ENCODE measurements around the gene PELI2. TPM values are rescaled to one million over a fixed set of nuclear protein-coding genes. Genes with fewer than 3 reads are reported as not detected.

PELI2 gene
- total RNA-seq, 1 donor from 2014 or later = 33.7 TPM

GRCh38 chr14:56310643-56311042 lies 192.4 kb downstream of the PELI2 start:
- Mint-ChIP-seq H3K9me3 (no peaks in the 10 kb centered on the region), H3K27ac (no peak overlapping the region), H3K36me3 (no peaks in the 10 kb centered on the region), H3K27me3 (no peaks in the 10 kb centered on the region), H3K4me1 (ENCODE audit: unreplicated experiment) (no peaks in the 10 kb centered on the region), H3K4me3 (no peak overlapping the region)
- TF ChIP-seq, protein P1, sequence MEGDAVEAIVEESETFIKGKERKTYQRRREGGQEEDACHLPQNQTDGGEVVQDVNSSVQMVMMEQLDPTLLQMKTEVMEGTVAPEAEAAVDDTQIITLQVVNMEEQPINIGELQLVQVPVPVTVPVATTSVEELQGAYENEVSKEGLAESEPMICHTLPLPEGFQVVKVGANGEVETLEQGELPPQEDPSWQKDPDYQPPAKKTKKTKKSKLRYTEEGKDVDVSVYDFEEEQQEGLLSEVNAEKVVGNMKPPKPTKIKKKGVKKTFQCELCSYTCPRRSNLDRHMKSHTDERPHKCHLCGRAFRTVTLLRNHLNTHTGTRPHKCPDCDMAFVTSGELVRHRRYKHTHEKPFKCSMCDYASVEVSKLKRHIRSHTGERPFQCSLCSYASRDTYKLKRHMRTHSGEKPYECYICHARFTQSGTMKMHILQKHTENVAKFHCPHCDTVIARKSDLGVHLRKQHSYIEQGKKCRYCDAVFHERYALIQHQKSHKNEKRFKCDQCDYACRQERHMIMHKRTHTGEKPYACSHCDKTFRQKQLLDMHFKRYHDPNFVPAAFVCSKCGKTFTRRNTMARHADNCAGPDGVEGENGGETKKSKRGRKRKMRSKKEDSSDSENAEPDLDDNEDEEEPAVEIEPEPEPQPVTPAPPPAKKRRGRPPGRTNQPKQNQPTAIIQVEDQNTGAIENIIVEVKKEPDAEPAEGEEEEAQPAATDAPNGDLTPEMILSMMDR (conservative IDR thresholded peaks at IDR 0.05) = no peak
- no peak for DNase-seq (ENCODE audit: extremely low spot score, unreplicated experiment)

GRCh38 chr14:56313789-56314188 lies 195.6 kb downstream of the PELI2 start:
- no peak overlapping the region for H3K27ac Mint-ChIP-seq
- TF ChIP-seq, protein P1 (conservative IDR thresholded peaks at IDR 0.05) = no peak
- H3K36me3 Mint-ChIP-seq = no peaks in the 10 kb centered on the region
- H3K27me3 Mint-ChIP-seq = no peaks in the 10 kb centered on the region
- no peaks in the 10 kb centered on the region for H3K9me3 Mint-ChIP-seq
- H3K4me3 Mint-ChIP-seq = no peak overlapping the region
- no peak for DNase-seq (ENCODE audit: extremely low spot score, unreplicated experiment)
- H3K4me1 Mint-ChIP-seq (ENCODE audit: unreplicated experiment) = no peaks in the 10 kb centered on the region

DNA sequence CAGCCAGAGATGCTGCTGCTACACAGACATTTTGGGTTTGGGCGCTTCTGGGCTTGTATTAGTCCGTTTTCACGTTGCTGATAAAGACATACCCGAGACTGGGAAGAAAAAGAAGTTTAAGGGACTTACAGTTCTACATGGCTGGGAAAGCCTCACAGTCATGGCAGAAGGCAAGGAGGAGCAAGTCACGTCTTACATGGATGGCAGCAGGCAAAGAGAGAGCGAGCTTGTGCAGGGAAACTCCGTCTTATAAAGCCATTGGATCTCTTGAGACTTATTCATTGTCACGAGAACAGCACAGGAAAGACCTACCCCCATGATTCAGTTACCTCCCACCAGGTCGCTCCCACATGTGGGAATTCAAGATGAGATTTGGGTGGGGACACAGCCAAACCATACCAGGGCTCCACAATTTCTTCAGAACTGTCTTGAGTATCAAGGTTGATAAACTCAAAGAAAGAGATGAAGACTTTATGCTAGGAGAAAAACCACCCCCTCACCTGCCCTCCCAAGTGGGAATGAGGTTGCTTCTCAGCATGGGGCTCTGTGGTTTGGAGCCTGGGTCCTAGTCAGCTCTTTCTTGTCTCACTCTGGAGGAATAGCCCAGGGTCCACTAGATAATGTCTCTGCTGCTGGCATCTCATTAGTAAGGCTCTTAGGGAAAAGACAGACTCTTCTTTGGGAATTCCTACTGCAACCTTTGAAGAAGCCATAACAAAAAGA lies 200.3 kb downstream of the PELI2 start:
- Mint-ChIP-seq H3K4me1 (ENCODE audit: unreplicated experiment) (no peaks in the 10 kb centered on the region), H3K36me3 (no peaks in the 10 kb centered on the region), H3K9me3 (no peaks in the 10 kb centered on the region), H3K27ac (no peak overlapping the region), H3K4me3 (no peak overlapping the region), H3K27me3 (no peaks in the 10 kb centered on the region)
- TF ChIP-seq, protein P1 (conservative IDR thresholded peaks at IDR 0.05) = no peak
- DNase-seq (ENCODE audit: extremely low spot score, unreplicated experiment) = no peak

GRCh38 chr14:56321861-56322260 lies 203.7 kb downstream of the PELI2 start:
- Mint-ChIP-seq H3K36me3 (peaks cover 3% of the 10 kb centered on the region), H3K4me3 (no peak overlapping the region), H3K27me3 (no peaks in the 10 kb centered on the region), H3K27ac (no peak overlapping the region), H3K4me1 (ENCODE audit: unreplicated experiment) (no peaks in the 10 kb centered on the region), H3K9me3 (no peaks in the 10 kb centered on the region)
- no peak for DNase-seq (ENCODE audit: extremely low spot score, unreplicated experiment)
- TF ChIP-seq, protein P1 (conservative IDR thresholded peaks at IDR 0.05) = no peak

DNA sequence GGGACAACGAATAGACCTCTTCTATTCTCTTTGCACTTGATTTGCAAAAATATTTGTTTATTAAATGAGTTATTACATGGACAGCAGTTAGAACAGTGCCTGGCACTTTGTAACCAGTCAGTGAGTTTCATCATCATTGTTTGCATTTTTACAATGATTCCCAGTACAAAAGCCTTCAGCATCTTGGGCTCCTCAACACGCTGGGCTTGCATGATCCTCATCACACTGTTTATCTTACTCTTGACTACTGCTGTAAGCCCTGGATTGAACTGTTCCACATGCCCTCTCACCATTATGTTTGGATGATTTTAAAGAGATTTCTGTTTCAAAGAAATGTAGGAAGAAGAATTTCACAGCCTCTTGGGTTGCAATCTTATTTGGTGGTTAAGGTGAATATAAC lies 204.3 kb downstream of the PELI2 start:
- TF ChIP-seq, protein P1 (conservative IDR thresholded peaks at IDR 0.05) = no peak
- H3K27ac Mint-ChIP-seq = no peak overlapping the region
- DNase-seq (ENCODE audit: extremely low spot score, unreplicated experiment) = no peak
- H3K36me3 Mint-ChIP-seq = peaks cover 3% of the 10 kb centered on the region
- H3K9me3 Mint-ChIP-seq = no peaks in the 10 kb centered on the region
- no peaks in the 10 kb centered on the region for H3K4me1 Mint-ChIP-seq (ENCODE audit: unreplicated experiment)
- H3K4me3 Mint-ChIP-seq = no peak overlapping the region
- no peaks in the 10 kb centered on the region for H3K27me3 Mint-ChIP-seq

All from type B pancreatic cell (in vitro differentiated cells).